SK-N-SH (cell line): ENCODE results near the gene CHCHD2. TPM values are rescaled to one million over a fixed set of nuclear protein-coding genes. Genes with fewer than 3 reads are reported as not detected.
A peak's percentile ranks its signal among the peaks of the same experiment; 100 is the strongest.
"Not testable (repeated sequence)": the region's sequence is repeated elsewhere in the genome, so short reads cannot be mapped to it uniquely, and the experiment has no call there.

ENCODE experiments used
- CTCF ChIA-PET: fragments of 300-600, 350-600 bp; formaldehyde crosslinking; extraction: SDS; loops from one replicate; lab custom pipeline; 2021; lab: Yijun Ruan, JAX
- POLR2A ChIA-PET: fragments of 350-600 bp; sonication (Branson Sonifier 250); formaldehyde crosslinking; extraction: SDS; loops from one replicate; lab custom pipeline; 2020; ENCODE audit warnings: antibody characterized with exemption, inconsistent platforms; lab: Yijun Ruan, JAX
- DNase-seq: peaks from one replicate; pipeline ENCODE4 v3.0.0; 2012
- H2AFZ ChIP-seq: fragments of 200-600 bp; sonication (generic); 2 replicates; pipeline ENCODE4 v1.8.1; 2016; ENCODE audit warnings: antibody characterized with exemption, mild to moderate bottlenecking, low read depth
- H3F3A ChIP-seq: fragments of 200-600 bp; sonication (generic); replicated peaks from 2 replicates; pipeline ENCODE3; 2016; ENCODE audit warnings: antibody characterized with exemption, mild to moderate bottlenecking; ENCODE audit not compliant: insufficient read depth
- H3K27ac ChIP-seq, 2 experiments: fragments of 200-500 bp in 1 of 2; fragments of 200-600 bp in 1 of 2; sonication (Bioruptor generic) in 1 of 2; sonication (generic), shearing (Covaris generic) in 1 of 2; 2 replicates each; pipeline versions ENCODE4 v1.5.1 to v1.6.1; 2014 to 2016; ENCODE audit warnings: low read depth in 2 of 2, inconsistent platforms in 1 of 2, low read length in 1 of 2, mild to moderate bottlenecking in 1 of 2, mixed read lengths in 1 of 2
- H3K27me3 ChIP-seq: fragments of 200-600 bp; sonication (generic), shearing (Covaris generic); 2 replicates; pipeline ENCODE4 v1.6.1; 2016; ENCODE audit warnings: mixed run types; ENCODE audit not compliant: insufficient read depth
- H3K36me3 ChIP-seq, 2 experiments: fragments of 200-500 bp in 1 of 2; fragments of 200-600 bp in 1 of 2; sonication (Bioruptor generic) in 1 of 2; sonication (generic) in 1 of 2; replicated peaks in 1 of 2; 2 replicates each; pipeline versions ENCODE3 to v1.5.1; 2014 to 2016; ENCODE audit warnings: low read length in 1 of 2, mild to moderate bottlenecking in 1 of 2; ENCODE audit not compliant: insufficient read depth in 2 of 2, control insufficient read depth in 1 of 2
- H3K4me1 ChIP-seq, 2 experiments: fragments of 200-500 bp in 1 of 2; fragments of 200-600 bp in 1 of 2; sonication (Bioruptor generic) in 1 of 2; sonication (generic), shearing (Covaris generic) in 1 of 2; 2 replicates each; pipeline versions ENCODE4 v1.5.1 to v1.6.1; 2014 to 2016; ENCODE audit warnings: low read depth in 1 of 2, low read length in 1 of 2, mixed run types in 1 of 2; ENCODE audit not compliant: insufficient read depth in 2 of 2, control insufficient read depth in 1 of 2
- H3K4me2 ChIP-seq: fragments of 200-600 bp; sonication (generic), shearing (Covaris generic); 2 replicates; pipeline ENCODE4 v1.6.1; 2017; ENCODE audit warnings: mixed run types
- H3K4me3 ChIP-seq, 2 experiments: fragments of 200-500 bp in 1 of 2; fragments of 200-600 bp in 1 of 2; sonication (Bioruptor generic) in 1 of 2; sonication (generic), shearing (Covaris generic) in 1 of 2; 2 replicates each; pipeline versions ENCODE4 v1.5.1 to v1.8.1; 2014 to 2016; ENCODE audit warnings: low read depth in 2 of 2, inconsistent platforms in 1 of 2, low read length in 1 of 2, mild to moderate bottlenecking in 1 of 2, mixed read lengths in 1 of 2, moderate library complexity in 1 of 2
- H3K79me2 ChIP-seq: fragments of 200-600 bp; sonication (generic); 2 replicates; pipeline ENCODE4 v1.8.1; 2017; ENCODE audit warnings: mild to moderate bottlenecking; ENCODE audit not compliant: insufficient read depth
- H3K9ac ChIP-seq: fragments of 200-600 bp; sonication (generic); 2 replicates; pipeline ENCODE4 v1.6.1; 2017; ENCODE audit warnings: mixed run types
- H3K9me2 ChIP-seq: fragments of 200-600 bp; sonication (generic); 2 replicates; pipeline ENCODE4 v1.6.1; 2017; ENCODE audit warnings: mixed run types
- H3K9me3 ChIP-seq: fragments of 200-600 bp; sonication (generic); 2 replicates; pipeline ENCODE4 v1.6.1; 2017; ENCODE audit warnings: mixed run types, mild to moderate bottlenecking, moderate library complexity
- H4K20me1 ChIP-seq: fragments of 200-600 bp; sonication (generic); 2 replicates; pipeline ENCODE4 v1.6.1; 2017; ENCODE audit warnings: mild to moderate bottlenecking, mixed run types; ENCODE audit not compliant: insufficient read depth
- CTCF ChIP-seq: fragments of 200-600 bp; sonication (generic); IDR thresholded peaks from 2 replicates; pipeline ENCODE4 v1.6.1; 2017; ENCODE audit warnings: antibody characterized with exemption, mild to moderate bottlenecking, moderate library complexity
- ELF1 ChIP-seq: IDR thresholded peaks from 2 replicates; pipeline ENCODE4 v1.4.0; 2012
- EP300 ChIP-seq, 2 experiments: IDR thresholded peaks; 2 replicates each; pipeline versions ENCODE4 v1.4.0 to v1.6.1; 2012; ENCODE audit warnings: borderline replicate concordance in 1 of 2, low read depth in 1 of 2, low read length in 1 of 2
- FOXM1 ChIP-seq: IDR thresholded peaks from 2 replicates; pipeline ENCODE4 v1.4.0; 2012; ENCODE audit warnings: low read depth, mild to moderate bottlenecking
- MAX ChIP-seq: IDR thresholded peaks from 2 replicates; pipeline ENCODE4 v1.4.0; 2012; ENCODE audit warnings: low read depth
- MXI1 ChIP-seq: IDR thresholded peaks from 2 replicates; pipeline ENCODE4 v1.6.1; 2012; ENCODE audit warnings: mild to moderate bottlenecking, low read depth, low read length, improper control_type of control experiment
- NRF1 ChIP-seq: IDR thresholded peaks from 2 replicates; pipeline ENCODE4 v1.6.1; 2012; ENCODE audit warnings: low read depth, mild to moderate bottlenecking, low read length
- PBX3 ChIP-seq: IDR thresholded peaks from 2 replicates; pipeline ENCODE4; 2012
- RCOR1 ChIP-seq: fragments of 150-350 bp; IDR thresholded peaks from 2 replicates; pipeline ENCODE4 v1.6.1; 2017; ENCODE audit warnings: antibody characterized with exemption, low read length
- REST ChIP-seq: IDR thresholded peaks from 2 replicates; pipeline ENCODE4 v1.6.1; 2012; ENCODE audit warnings: mild to moderate bottlenecking, low read depth, low read length, moderate library complexity
- RXRA ChIP-seq: IDR thresholded peaks from 2 replicates; pipeline ENCODE4 v1.4.0; 2012; ENCODE audit warnings: low read depth, mild to moderate bottlenecking, borderline replicate concordance
- SIN3A ChIP-seq: IDR thresholded peaks from 2 replicates; pipeline ENCODE4 v1.6.1; 2012; ENCODE audit warnings: low read depth, mild to moderate bottlenecking, low read length, moderate library complexity, borderline replicate concordance
- SMC3 ChIP-seq: IDR thresholded peaks from 2 replicates; pipeline ENCODE4 v1.6.1; 2012; ENCODE audit warnings: low read depth, low read length, improper control_type of control experiment
- TAF1 ChIP-seq: IDR thresholded peaks from 2 replicates; pipeline ENCODE4 v1.6.1; 2012; ENCODE audit warnings: low read depth, mild to moderate bottlenecking, low read length, moderate library complexity, borderline replicate concordance
- USF2 ChIP-seq: fragments of 150-350 bp; IDR thresholded peaks from 2 replicates; pipeline ENCODE4 v1.6.1; 2017; ENCODE audit warnings: antibody characterized with exemption, low read length, low read depth, borderline replicate concordance
- WGBS: methylation state at CpG from one replicate; pipeline ENCODE4 v1.1.6; 2017; ENCODE audit warnings: low lambda C conversion rate; 5-methylcytosine and 5-hydroxymethylcytosine counted together
- polyA plus RNA-seq, 3 experiments: library from polyadenylated mRNA; depleted of rRNA; stranded (reverse); fragments of >200 nt; gene quantifications; 2 replicates each; pipeline ENCODE4 v1.2.3, GENCODE V29; 2012

CHCHD2 gene
- polyA plus RNA-seq, 1 of the 3 experiments (the other 2 are of a cell fraction), result 500 TPM

GRCh38 chr7:56105508-56105907 is 768 bp downstream of the CHCHD2 start:
- H3K4me2 ChIP-seq, result peak overlapping the region; percentile 86
- H3K9ac ChIP-seq, result peak overlapping the region; percentile 92
- ChIA-PET POLR2A (interaction anchor here (0.8 to 1.5 kb wide), 5 partner anchors 10 to 219 kb away, joined by 3 to 8 read pairs (median 4); partner anchors contain the start of genes CCT6A, NUPR2 and PSPH), CTCF (interaction anchor here (1.2 to 1.6 kb wide), 3 partner anchors 26 to 31 kb away, joined by 4 to 9 read pairs (median 8); no protein-coding TSS in a partner anchor)
- peaks cover 31% of the 10 kb centered on the region for H3F3A ChIP-seq
- no peaks in the 10 kb centered on the region for H3K9me3 ChIP-seq
- peaks cover 40% of the 10 kb centered on the region for H3K79me2 ChIP-seq
- peaks cover 0 to 8% of the 10 kb centered on the region in 2 experiments; a peak in 2 of 4 replicates for H3K4me1 ChIP-seq
- H3K27ac ChIP-seq, result peak overlapping the region; percentile 70 to 88; a peak in 3 of 4 replicates
- WGBS, result 8% methylated on average over 6 of the region's 6 CpGs
- H4K20me1 ChIP-seq, result peaks cover 33% of the 10 kb centered on the region
- H2AFZ ChIP-seq, result peak overlapping the region; percentile 52; the same call in 1 of the 2 replicates
- peaks cover 34 to 42% of the 10 kb centered on the region in 2 experiments for H3K36me3 ChIP-seq
- H3K4me3 ChIP-seq, result peak overlapping the region; percentile 75 to 86
- no peak for TF ChIP-seq CTCF
- TF ChIP-seq SMC3, result no peak
- TF ChIP-seq SIN3A, result no peak
- no peak for TF ChIP-seq REST
- TF ChIP-seq RXRA, result no peak
- TF ChIP-seq PBX3, result no peak
- TF ChIP-seq USF2, result no peak
- TF ChIP-seq RCOR1, result no peak
- no peak for TF ChIP-seq NRF1
- TF ChIP-seq MAX, result 0 out of 2 replicates have a peak, but pooled peaks have one; percentile 19
- TF ChIP-seq EP300 (IDR thresholded peaks at IDR 0.05; ENCODE audit: borderline replicate concordance in 1 of 2, low read depth in 1 of 2, low read length in 1 of 2), result no peak
- no peak for TF ChIP-seq TAF1
- no peak for TF ChIP-seq MXI1
- TF ChIP-seq ELF1, result 0 out of 2 replicates have a peak, but pooled peaks have one; percentile 6
- no peak for TF ChIP-seq FOXM1
- no peak for DNase-seq
- H3K27me3 ChIP-seq, result no peaks in the 10 kb centered on the region; the same call in 1 of the 2 replicates
- no peaks in the 10 kb centered on the region for H3K9me2 ChIP-seq

- DNase-seq, H3K9me3 ChIP-seq: not testable (repeated sequence)
- H3K36me3 ChIP-seq, result peaks cover 44 to 55% of the 10 kb centered on the region in 2 experiments
Observed at GRCh38 chr7:56104138-56104537, 2.1 kb downstream of the CHCHD2 start.

More at GRCh38 chr7:56104138-56104537, 2.1 kb downstream of the CHCHD2 start:
- not testable (repeated sequence) for H3K4me3 ChIP-seq, H2AFZ ChIP-seq, H3K4me2 ChIP-seq, H3K27me3 ChIP-seq, H3K4me1 ChIP-seq, H3K9ac ChIP-seq, H3K9me2 ChIP-seq, H3K27ac ChIP-seq
- peaks cover 39% of the 10 kb centered on the region for H3F3A ChIP-seq
- WGBS, result 83% methylated on average over 8 of the region's 9 CpGs
- POLR2A ChIA-PET, result interaction anchor here (0.6 kb wide), 1 partner anchor 11 kb away, joined by 8 read pairs; no protein-coding TSS in a partner anchor
- peaks cover 40% of the 10 kb centered on the region for H3K79me2 ChIP-seq
- H4K20me1 ChIP-seq, result peaks cover 33% of the 10 kb centered on the region
- CTCF ChIA-PET, result interaction anchor here (0.6 to 1.3 kb wide), 4 partner anchors 24 to 140 kb away, joined by 3 to 4 read pairs (median 4); no protein-coding TSS in a partner anchor
